Loucy (cell line): ENCODE results near the gene AFF3.

Source experiments
- EZH2phosphoT487 ChIP-seq: fragments of 200-600 bp; IDR thresholded peaks from 2 replicates; pipeline ENCODE4 v1.6.1; 2018; ENCODE audit warnings: antibody characterized with exemption, mild to moderate bottlenecking, moderate library complexity, borderline replicate concordance
- TF ChIP-seq, protein P1 (sequence below): fragments of 200-600 bp; sonication (generic); conservative IDR thresholded peaks from 2 replicates; pipeline ENCODE4 v1.5.1; 2014; ENCODE audit warnings: mild to moderate bottlenecking, antibody characterized with exemption, low read length

DNA sequence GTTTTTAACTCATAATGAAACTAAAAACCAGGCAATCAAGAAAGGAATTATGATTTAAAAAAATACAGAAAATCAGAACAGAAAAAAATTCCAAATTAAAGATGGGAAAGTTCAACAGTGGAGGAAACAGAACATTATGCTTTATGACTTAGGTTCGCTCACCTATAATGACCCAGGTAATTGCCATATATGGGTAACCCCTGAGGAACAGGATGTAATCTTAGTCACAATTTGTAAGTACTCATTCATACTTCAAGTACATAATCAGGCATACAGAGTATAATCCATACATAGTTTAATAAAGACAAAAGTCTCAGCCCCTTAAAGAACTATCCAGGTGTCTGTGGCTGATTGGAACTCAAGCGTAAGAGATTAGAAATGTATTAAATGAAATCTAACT, 159.6 kb downstream of the AFF3 start:
- TF ChIP-seq, protein P1, sequence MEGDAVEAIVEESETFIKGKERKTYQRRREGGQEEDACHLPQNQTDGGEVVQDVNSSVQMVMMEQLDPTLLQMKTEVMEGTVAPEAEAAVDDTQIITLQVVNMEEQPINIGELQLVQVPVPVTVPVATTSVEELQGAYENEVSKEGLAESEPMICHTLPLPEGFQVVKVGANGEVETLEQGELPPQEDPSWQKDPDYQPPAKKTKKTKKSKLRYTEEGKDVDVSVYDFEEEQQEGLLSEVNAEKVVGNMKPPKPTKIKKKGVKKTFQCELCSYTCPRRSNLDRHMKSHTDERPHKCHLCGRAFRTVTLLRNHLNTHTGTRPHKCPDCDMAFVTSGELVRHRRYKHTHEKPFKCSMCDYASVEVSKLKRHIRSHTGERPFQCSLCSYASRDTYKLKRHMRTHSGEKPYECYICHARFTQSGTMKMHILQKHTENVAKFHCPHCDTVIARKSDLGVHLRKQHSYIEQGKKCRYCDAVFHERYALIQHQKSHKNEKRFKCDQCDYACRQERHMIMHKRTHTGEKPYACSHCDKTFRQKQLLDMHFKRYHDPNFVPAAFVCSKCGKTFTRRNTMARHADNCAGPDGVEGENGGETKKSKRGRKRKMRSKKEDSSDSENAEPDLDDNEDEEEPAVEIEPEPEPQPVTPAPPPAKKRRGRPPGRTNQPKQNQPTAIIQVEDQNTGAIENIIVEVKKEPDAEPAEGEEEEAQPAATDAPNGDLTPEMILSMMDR, result no peak
- no peak for TF ChIP-seq EZH2phosphoT487
